HCT116 (cell line): ENCODE measurements around the gene GHRHR.

Experiments
- POLR2A ChIP-seq: IDR thresholded peaks from 2 replicates; pipeline ENCODE4 v1.7.0; 2011; ENCODE audit warnings: borderline replicate concordance; ENCODE audit not compliant: insufficient read depth, insufficient read length; ENCODE audit errors: extremely low read depth
- SP1 ChIP-seq: IDR thresholded peaks from 2 replicates; pipeline ENCODE4 v1.6.1; 2012; ENCODE audit warnings: low read depth
- YY1 ChIP-seq: IDR thresholded peaks from 2 replicates; pipeline ENCODE4 v1.6.1; 2011; ENCODE audit warnings: low read length, low read depth, moderate library complexity, mild to moderate bottlenecking; ENCODE audit not compliant: insufficient replicate concordance; ENCODE audit errors: extremely low read depth

- TF ChIP-seq SP1 (no peak), YY1 (no peak), POLR2A (no peak)
Observed at GRCh38 chr7:30941582-30942323, 22.0 kb upstream of the GHRHR start.
